H9 (cell line): Measurements from ENCODE around the gene TTLL1. TPM values are rescaled to one million over a fixed set of nuclear protein-coding genes. Genes with fewer than 3 reads are reported as not detected.

ENCODE experiments used
- DNase-seq: peaks from one replicate; pipeline ENCODE4 v3.0.0-alpha.2; 2017
- H2AFZ ChIP-seq: one replicate; pipeline ENCODE4 v1.6.1; 2013; ENCODE audit warnings: mild to moderate bottlenecking, low read length, control low read depth, moderate library complexity
- H2AK5ac ChIP-seq: 2 replicates; pipeline ENCODE4 v1.6.1; 2013; ENCODE audit warnings: low read length, control low read depth, mixed read lengths; ENCODE audit not compliant: insufficient read length
- H2BK120ac ChIP-seq: one replicate; pipeline ENCODE4 v1.6.1; 2013; ENCODE audit warnings: low read depth, mild to moderate bottlenecking, low read length, control low read depth, inconsistent platforms; ENCODE audit not compliant: poor library complexity, severe bottlenecking
- H2BK12ac ChIP-seq: 2 replicates; pipeline ENCODE4 v1.6.1; 2013; ENCODE audit warnings: low read length, control low read depth, mixed read lengths, low read depth; ENCODE audit not compliant: insufficient read length
- H2BK15ac ChIP-seq: 2 replicates; pipeline ENCODE4 v1.6.1; 2013; ENCODE audit warnings: low read depth, low read length, control low read depth
- H2BK20ac ChIP-seq: one replicate; pipeline ENCODE4 v1.6.1; 2013; ENCODE audit warnings: low read depth, mild to moderate bottlenecking, low read length, control low read depth, inconsistent platforms; ENCODE audit not compliant: poor library complexity, severe bottlenecking
- H2BK5ac ChIP-seq: 2 replicates; pipeline ENCODE4 v1.6.1; 2013; ENCODE audit warnings: low read length, control low read depth, mixed read lengths; ENCODE audit not compliant: insufficient read length
- H3K14ac ChIP-seq: 2 replicates; pipeline ENCODE4 v1.6.1; 2013; ENCODE audit warnings: low read length, control low read depth; ENCODE audit not compliant: insufficient read depth
- H3K18ac ChIP-seq: 2 replicates; pipeline ENCODE4 v1.6.1; 2013; ENCODE audit warnings: low read depth, mild to moderate bottlenecking, mixed read lengths, low read length, control low read depth; ENCODE audit not compliant: insufficient read length
- H3K23ac ChIP-seq: 2 replicates; pipeline ENCODE4 v1.6.1; 2013; ENCODE audit warnings: low read length, control low read depth, mixed read lengths, low read depth; ENCODE audit not compliant: insufficient read length
- H3K23me2 ChIP-seq: 2 replicates; pipeline ENCODE4 v1.6.1; 2013; ENCODE audit warnings: low read depth, mild to moderate bottlenecking, mixed read lengths, low read length, control low read depth; ENCODE audit not compliant: insufficient read length, poor library complexity, severe bottlenecking
- H3K27ac ChIP-seq: 2 replicates; pipeline ENCODE4 v1.5.1; 2013; ENCODE audit warnings: low read length, control low read depth, mixed read lengths, low read depth; ENCODE audit not compliant: insufficient read length
- H3K27me3 ChIP-seq: 2 replicates; pipeline ENCODE4 v1.6.1; 2013; ENCODE audit warnings: low read length, control low read depth, inconsistent platforms; ENCODE audit not compliant: insufficient read depth
- H3K4ac ChIP-seq: 2 replicates; pipeline ENCODE4 v1.6.1; 2013; ENCODE audit warnings: low read depth, mild to moderate bottlenecking, control low read depth, inconsistent platforms, low read length, moderate library complexity
- H3K4me1 ChIP-seq: 2 replicates; pipeline ENCODE4 v1.6.1; 2013; ENCODE audit warnings: low read length, control low read depth, inconsistent platforms; ENCODE audit not compliant: insufficient read depth
- H3K4me2 ChIP-seq: 2 replicates; pipeline ENCODE4 v1.6.1; 2013; ENCODE audit warnings: low read length, control low read depth, mixed read lengths; ENCODE audit not compliant: insufficient read length, insufficient read depth
- H3K56ac ChIP-seq: 2 replicates; pipeline ENCODE4 v1.6.1; 2013; ENCODE audit warnings: low read depth, mild to moderate bottlenecking, mixed read lengths, low read length, control low read depth; ENCODE audit not compliant: insufficient read length
- H3K79me1 ChIP-seq: 2 replicates; pipeline ENCODE4 v1.6.1; 2013; ENCODE audit warnings: low read depth, mild to moderate bottlenecking, moderate library complexity, low read length, control low read depth, inconsistent platforms; ENCODE audit not compliant: insufficient read depth, poor library complexity, severe bottlenecking
- H3K79me2 ChIP-seq: 2 replicates; pipeline ENCODE4 v1.6.1; 2013; ENCODE audit warnings: low read length, control low read depth, inconsistent platforms; ENCODE audit not compliant: insufficient read depth
- H3K9ac ChIP-seq: 2 replicates; pipeline ENCODE4 v1.6.1; 2013; ENCODE audit warnings: low read length, control low read depth, mixed read lengths; ENCODE audit not compliant: insufficient read length; ENCODE audit errors: extremely low read depth
- H3K9me3 ChIP-seq: one replicate; pipeline ENCODE4 v1.6.1; 2013; ENCODE audit warnings: low read depth, low read length, inconsistent platforms; ENCODE audit not compliant: control insufficient read depth
- H3T11ph ChIP-seq: one replicate; pipeline ENCODE4 v1.6.1; 2013; ENCODE audit warnings: mild to moderate bottlenecking, low read length, control low read depth, inconsistent platforms
- H4K20me1 ChIP-seq: one replicate; pipeline ENCODE4 v1.6.1; 2013; ENCODE audit not compliant: control insufficient read depth, insufficient read length, insufficient read depth
- H4K5ac ChIP-seq: 2 replicates; pipeline ENCODE4 v1.6.1; 2013; ENCODE audit warnings: low read depth, mild to moderate bottlenecking, mixed read lengths, low read length, control low read depth; ENCODE audit not compliant: insufficient read length
- H4K8ac ChIP-seq: replicated peaks from 2 replicates; pipeline ENCODE4 v1.6.1; 2013; ENCODE audit warnings: low read length, control low read depth, mixed read lengths, low read depth; ENCODE audit not compliant: insufficient read length
- H4K91ac ChIP-seq: 2 replicates; pipeline ENCODE4 v1.6.1; 2013; ENCODE audit warnings: low read depth, mild to moderate bottlenecking, moderate library complexity, mixed read lengths, low read length, control low read depth; ENCODE audit not compliant: insufficient read length
- H3K27ac Mint-ChIP-seq, 3 experiments: 2 replicates in 2 of 3; 3 replicates in 1 of 3; pipeline ENCODE4 v1.8.0; 2020 to 2021; ENCODE audit warnings: mixed read lengths in 3 of 3, mild to moderate bottlenecking in 1 of 3, moderate library complexity in 1 of 3
- H3K27me3 Mint-ChIP-seq: 2 replicates; pipeline ENCODE4 v1.8.0; 2021; ENCODE audit warnings: low read depth, mild to moderate bottlenecking, moderate library complexity, mixed read lengths
- H3K36me3 Mint-ChIP-seq, 3 experiments: 2 replicates in 2 of 3; 3 replicates in 1 of 3; pipeline ENCODE4 v1.8.0; 2020 to 2021; ENCODE audit warnings: low read depth in 3 of 3, mixed read lengths in 3 of 3; ENCODE audit not compliant: insufficient read depth in 1 of 3
- H3K4me1 Mint-ChIP-seq, 2 experiments: 2 replicates each; pipeline ENCODE4 v1.8.0; 2020; ENCODE audit warnings: mixed read lengths in 2 of 2
- H3K4me3 Mint-ChIP-seq, 2 experiments: 2 replicates in 1 of 2; 3 replicates in 1 of 2; pipeline ENCODE4 v1.8.0; 2020 to 2021; ENCODE audit warnings: mild to moderate bottlenecking in 2 of 2, mixed read lengths in 2 of 2, moderate library complexity in 1 of 2
- H3K9me3 Mint-ChIP-seq, 2 experiments: 2 replicates in 1 of 2; 3 replicates in 1 of 2; pipeline ENCODE4 v1.8.0; 2020; ENCODE audit warnings: mild to moderate bottlenecking in 2 of 2, mixed read lengths in 2 of 2, moderate library complexity in 1 of 2
- CTCF ChIP-seq: fragments of 200-600 bp; sonication (generic); conservative IDR thresholded peaks from 3 replicates; pipeline ENCODE4 v1.8.0; 2021; ENCODE audit warnings: antibody characterized with exemption, mild to moderate bottlenecking
- WGBS: extraction: QIAGEN DNeasy Blood & Tissue Kit; methylation state at CpG from one replicate; pipeline ENCODE4 v1.1.7; 2013; ENCODE audit warnings: missing lambda C conversion rate, low lambda C conversion rate, mixed read lengths; ENCODE audit not compliant: insufficient read length; ENCODE audit errors: extremely low coverage; 5-methylcytosine and 5-hydroxymethylcytosine counted together
- total RNA-seq: library from RNA; stranded (reverse); gene quantifications from 2 replicates; pipeline ENCODE4 v1.2.1, GENCODE V29; 2021

Gene TTLL1
- total RNA-seq, 1 experiment from 2014 or later = 4.1 TPM

- Histone ChIP-seq H4K91ac (no peak overlapping the region), H3K4me2 (no peak overlapping the region), H3K23ac (no peak overlapping the region), H2BK12ac (no peak overlapping the region), H4K8ac (no peak overlapping the region), H3K27ac (no peak overlapping the region), H3K23me2 (no peaks in the 10 kb centered on the region), H3K79me1 (no peaks in the 10 kb centered on the region), H2BK15ac (no peak overlapping the region), H3K4ac (no peak overlapping the region), H2BK20ac (no peak overlapping the region), H3K9ac (no peak overlapping the region), H3K18ac (no peak overlapping the region), H3K79me2 (no peaks in the 10 kb centered on the region), H3T11ph (no peak overlapping the region), H4K5ac (no peak overlapping the region), H4K20me1 (no peaks in the 10 kb centered on the region), H3K14ac (no peak overlapping the region), H2AK5ac (no peak overlapping the region), H3K4me1 (no peaks in the 10 kb centered on the region), H3K27me3 (no peaks in the 10 kb centered on the region), H2BK5ac (no peak overlapping the region), H2AFZ (no peak overlapping the region), H3K9me3 (no peaks in the 10 kb centered on the region), H3K56ac (no peak overlapping the region), H2BK120ac (no peak overlapping the region)
- H3K27me3 Mint-ChIP-seq = no peaks in the 10 kb centered on the region; the same call in none of the 2 replicates
- WGBS = no CpG with 5 or more reads among the region's 14 CpGs
- no peak for TF ChIP-seq CTCF
- no peaks in the 10 kb centered on the region for H3K36me3 Mint-ChIP-seq
- DNase-seq = no peak
- peak overlapping the region in 1 of 3 experiments; percentile 12; a peak in 2 of 7 replicates for H3K27ac Mint-ChIP-seq
- no peaks in the 10 kb centered on the region for H3K9me3 Mint-ChIP-seq
- H3K4me3 Mint-ChIP-seq = no peak overlapping the region
- H3K4me1 Mint-ChIP-seq = peaks cover 0 to 3% of the 10 kb centered on the region in 2 experiments; a peak in 1 of 4 replicates
Measured at GRCh38 chr22:43079742-43080141, 9.4 kb downstream of the TTLL1 start.
